Lower lobe of right lung (tissue), 2 donors: ENCODE data around the gene ZNF20. TPM values are rescaled to one million over a fixed set of nuclear protein-coding genes. Genes with fewer than 3 reads are reported as not detected.
A peak's percentile ranks its signal among the peaks of the same experiment; 100 is the strongest.
"Not testable (repeated sequence)": the region's sequence is repeated elsewhere in the genome, so short reads cannot be mapped to it uniquely, and the experiment has no call there.

ENCODE experiments used
- ATAC-seq, 2 donors: fragments of 200-7000 bp; cut with Tn5 transposase; one replicate each; pipeline ENCODE4 v1.9.1; 2020 to 2022; ENCODE audit warnings: mild to moderate bottlenecking in 2 of 2, moderate library complexity in 2 of 2
- DNase-seq: peaks from one replicate; pipeline ENCODE4 v3.0.0-alpha.2; 2020
- H3K27ac ChIP-seq: fragments of 200-600 bp; one replicate; pipeline ENCODE4 v1.8.0; 2022
- H3K27me3 ChIP-seq: fragments of 200-600 bp; one replicate; pipeline ENCODE4 v1.8.0; 2022; ENCODE audit warnings: low read depth
- H3K36me3 ChIP-seq: fragments of 200-600 bp; one replicate; pipeline ENCODE4 v1.8.0; 2022; ENCODE audit warnings: mild to moderate bottlenecking
- H3K4me1 ChIP-seq: fragments of 200-600 bp; one replicate; pipeline ENCODE4 v1.8.0; 2022
- H3K4me3 ChIP-seq: fragments of 200-600 bp; one replicate; pipeline ENCODE4 v1.8.0; 2022; ENCODE audit warnings: mild to moderate bottlenecking
- H3K9me3 ChIP-seq: fragments of 200-600 bp; one replicate; pipeline ENCODE4 v1.8.0; 2022
- CTCF ChIP-seq: fragments of 200-600 bp; IDR thresholded peaks from one replicate; pipeline ENCODE4 v1.8.0; 2022; ENCODE audit warnings: antibody characterized with exemption, mild to moderate bottlenecking
- intact Hi-C: fragments of 100-400 bp; cut with DNase I; formaldehyde crosslinking; loops from one replicate; pipeline ENCODE4 v1.11.0; 2022
- total RNA-seq: library from RNA; stranded (reverse); fragmentation: NEBNext Ultra II Directional; extraction: Animal tissue kit (Norgen Biotek cat#: 25700); gene quantifications from one replicate; pipeline ENCODE4 v1.2.1, GENCODE V29; 2021
- donor health status: DM: no; HTN: yes; CAD: no; lungs with severe emphysema.

ZNF20 gene
- total RNA-seq, 1 donor from 2014 or later, result 6.6 TPM

- TF ChIP-seq CTCF, result no peak
- peak overlapping the region; percentile 80 for H3K4me3 ChIP-seq
- peaks cover 12% of the 10 kb centered on the region for H3K4me1 ChIP-seq
- no peak overlapping the region for H3K27ac ChIP-seq
- DNase-seq (no peak), ATAC-seq (peak in 1 of 2 donors; percentile 9)
- H3K27me3 ChIP-seq, result no peaks in the 10 kb centered on the region
- intact Hi-C loops, result no loop called here
- no peaks in the 10 kb centered on the region for H3K36me3 ChIP-seq
- no peaks in the 10 kb centered on the region for H3K9me3 ChIP-seq
These were observed 47.2 kb downstream of the ZNF20 start for GRCh38 chr19:12092956-12093355.

DNA sequence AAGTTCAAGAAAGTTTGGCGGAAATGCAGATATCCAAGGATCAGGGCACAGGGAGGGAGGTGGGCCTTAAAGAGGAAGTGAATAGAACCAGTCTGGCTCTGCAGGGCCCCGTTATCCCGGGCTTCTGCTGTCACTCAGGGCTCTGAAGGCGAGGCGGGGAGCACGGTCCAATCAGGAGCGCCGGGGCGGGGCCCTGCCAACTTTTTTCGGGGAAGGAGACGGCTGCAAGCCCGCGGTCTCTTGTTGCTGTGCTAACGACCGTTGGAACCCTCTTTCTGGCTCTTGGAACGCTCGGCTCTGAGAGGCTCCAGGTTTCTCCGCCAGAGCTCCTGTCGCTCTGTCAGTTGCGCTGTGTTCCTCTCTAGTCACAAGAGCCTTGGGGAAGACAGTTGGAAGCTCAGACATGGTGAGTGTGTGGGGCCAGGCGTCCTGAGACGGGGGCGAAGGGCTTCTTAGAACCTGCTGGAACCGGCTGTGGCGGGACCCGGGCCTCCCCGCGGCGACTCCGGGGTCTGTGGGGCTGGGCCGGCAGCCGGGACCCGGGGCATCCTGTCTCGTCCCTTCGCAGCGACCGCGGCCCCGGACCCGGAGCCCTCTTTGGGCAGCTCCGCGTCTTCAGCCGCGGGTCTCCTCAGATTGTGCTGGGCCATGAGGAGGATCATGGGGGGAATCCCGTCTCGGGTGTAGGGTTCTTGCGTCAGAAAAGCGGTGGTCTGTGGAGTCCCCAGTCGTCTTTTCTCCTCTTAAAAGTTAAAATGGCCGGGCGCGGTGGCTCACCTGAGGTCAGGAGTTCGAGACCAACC lies 47.9 kb downstream of the ZNF20 start:
- ATAC-seq, result peak; percentile 97 to 98
- H3K9me3 ChIP-seq, result no peaks in the 10 kb centered on the region
- no peaks in the 10 kb centered on the region for H3K36me3 ChIP-seq
- H3K27me3 ChIP-seq, result no peaks in the 10 kb centered on the region
- H3K4me3 ChIP-seq, result peak overlapping the region; percentile 80
- no peak for TF ChIP-seq CTCF
- H3K4me1 ChIP-seq, result peaks cover 12% of the 10 kb centered on the region
- H3K27ac ChIP-seq, result peak overlapping the region; percentile 79
- DNase-seq, result peak; percentile 92
- intact Hi-C loops, result no loop called here

DNA sequence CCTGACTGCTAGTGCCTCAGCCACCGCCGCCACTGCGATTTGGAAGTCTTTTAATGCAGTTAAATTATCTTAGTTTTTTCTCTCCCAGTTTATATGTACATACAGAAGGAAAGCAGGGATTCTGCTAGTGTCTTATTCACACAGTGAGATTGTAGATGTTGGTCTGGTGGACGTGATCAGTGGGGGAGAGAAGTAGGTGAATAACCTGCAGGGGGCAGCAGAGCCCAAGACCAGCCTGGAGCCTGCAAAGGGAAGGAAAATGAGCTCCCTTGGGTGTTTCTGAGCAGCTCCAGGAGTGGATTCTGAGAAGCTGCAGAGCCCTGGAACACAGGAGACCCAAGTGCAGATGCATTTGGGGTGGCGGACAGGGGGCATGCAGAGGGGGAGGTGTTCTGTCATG lies 49.3 kb downstream of the ZNF20 start:
- DNase-seq (peak; percentile 71), ATAC-seq (peak; percentile 78 to 82)
- H3K4me1 ChIP-seq, result peaks cover 12% of the 10 kb centered on the region
- no peak overlapping the region for H3K4me3 ChIP-seq
- no peaks in the 10 kb centered on the region for H3K36me3 ChIP-seq
- peak; percentile 73 for TF ChIP-seq CTCF
- no peak overlapping the region for H3K27ac ChIP-seq
- H3K27me3 ChIP-seq, result no peaks in the 10 kb centered on the region
- no peaks in the 10 kb centered on the region for H3K9me3 ChIP-seq
- intact Hi-C loops, result no loop called here

GRCh38 chr19:12085074-12085818 lies 54.9 kb downstream of the ZNF20 start:
- Histone ChIP-seq H3K36me3 (no peaks in the 10 kb centered on the region), H3K27me3 (no peaks in the 10 kb centered on the region), H3K4me3 (no peak overlapping the region), H3K9me3 (peaks cover 23% of the 10 kb centered on the region), H3K27ac (no peak overlapping the region), H3K4me1 (no peaks in the 10 kb centered on the region)
- no peak for ATAC-seq
- no peak for TF ChIP-seq CTCF
- intact Hi-C loops, result no loop called here
- no peak for DNase-seq

DNA sequence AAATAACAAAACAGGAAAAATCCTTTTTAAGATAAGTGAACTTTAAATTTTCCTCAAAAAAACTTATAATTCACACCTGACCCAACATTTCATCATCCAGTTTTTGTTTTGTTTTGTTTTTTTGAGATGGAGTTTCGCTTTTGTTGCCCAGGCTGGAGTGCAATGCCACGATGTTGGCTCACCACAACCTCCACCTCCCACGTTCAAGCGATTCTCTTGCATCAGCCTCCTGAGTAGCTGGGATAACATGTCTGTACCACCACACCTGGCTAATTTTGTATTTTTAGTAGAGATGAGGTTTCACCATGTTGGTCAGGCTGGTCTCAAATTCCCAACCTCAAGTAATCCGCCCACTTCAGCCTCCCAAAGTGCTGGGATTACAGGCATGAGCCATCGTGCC lies 56.8 kb downstream of the ZNF20 start:
- ATAC-seq, DNase-seq, H3K27ac ChIP-seq, intact Hi-C loops, H3K27me3 ChIP-seq, H3K4me3 ChIP-seq, H3K36me3 ChIP-seq, H3K4me1 ChIP-seq: not testable (repeated sequence)
- peaks cover 42% of the 10 kb centered on the region for H3K9me3 ChIP-seq

Other genes starting within 250 kb of the ZNF20 start
- 13.4 TPM for gene ZNF700, start 215.2 kb downstream of the ZNF20 start, total RNA-seq
- 5.2 TPM for gene ZNF763, start 175.3 kb downstream of the ZNF20 start, total RNA-seq
- 5.1 TPM for gene ZNF433, start 104.7 kb downstream of the ZNF20 start, total RNA-seq
- gene ZNF878, start 87.4 kb downstream of the ZNF20 start, total RNA-seq, result 0.35 TPM
- gene ZNF844, start 75.6 kb downstream of the ZNF20 start, total RNA-seq, result 11.7 TPM
- 8.4 TPM for gene ZNF625, start 16.4 kb upstream of the ZNF20 start, total RNA-seq
- 14.9 TPM for gene ZNF136, start 22.7 kb upstream of the ZNF20 start, total RNA-seq
- gene ZNF44, start 154.5 kb upstream of the ZNF20 start, total RNA-seq, result 12.8 TPM
- 2.3 TPM for gene ZNF563, start 193.3 kb upstream of the ZNF20 start, total RNA-seq
- gene ZNF442, start 225.3 kb upstream of the ZNF20 start, total RNA-seq, result 2.5 TPM